ENCODE data around the gene SIK3.

DNA sequence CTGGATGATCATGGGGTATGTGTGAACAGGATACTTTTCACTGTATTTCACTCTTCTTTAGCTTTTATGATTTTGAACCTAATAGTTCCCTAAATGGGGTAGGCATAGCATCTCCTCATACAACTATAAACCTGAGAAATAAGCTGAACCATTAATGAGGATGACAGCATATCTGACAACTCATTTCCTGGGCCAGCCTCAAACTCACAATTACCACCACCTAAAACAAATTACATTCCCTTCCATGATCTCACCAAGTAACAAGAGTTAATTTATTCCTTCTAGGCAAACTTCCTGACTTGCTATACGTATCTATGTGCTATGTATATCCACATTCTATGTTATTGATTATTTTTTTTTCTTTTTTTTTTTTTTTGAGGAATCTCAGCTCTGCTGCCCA lies 23.0 kb downstream of the SIK3 start:
- TF ChIP-seq CTCF (IDR thresholded peaks at IDR 0.05) (no peak), POLR2A (IDR thresholded peaks at IDR 0.05) (no peak)
